ENCODE measurements around the gene WDR47.

WDR47 gene

GRCh38 chr1:108961752-108962486, 80.0 kb downstream of the WDR47 start:
- Histone ChIP-seq H3K36me3 (peaks cover 5% of the 10 kb centered on the region; the same call in 1 of the 2 replicates), H3K27me3 (no peaks in the 10 kb centered on the region), H3K9me3 (no peaks in the 10 kb centered on the region), H3K4me1 (peaks cover 4% of the 10 kb centered on the region), H3K4me3 (ENCODE audit: low read depth, low read length) (peak overlapping the region; percentile 81)
- no peak for TF ChIP-seq CTCF (IDR thresholded peaks at IDR 0.05; ENCODE audit: low read depth, low read length)
- no peak for DNase-seq

GRCh38 chr1:108961198-108961597, 80.7 kb downstream of the WDR47 start:
- DNase-seq = no peak
- Histone ChIP-seq H3K4me1 (peaks cover 4% of the 10 kb centered on the region), H3K27me3 (no peaks in the 10 kb centered on the region), H3K36me3 (peaks cover 5% of the 10 kb centered on the region), H3K9me3 (no peaks in the 10 kb centered on the region), H3K4me3 (ENCODE audit: low read depth, low read length) (no peak overlapping the region)
- no peak for TF ChIP-seq CTCF (IDR thresholded peaks at IDR 0.05; ENCODE audit: low read depth, low read length)

- H3K4me3 ChIP-seq (ENCODE audit: low read depth, low read length) = no peak overlapping the region
- peaks cover 4% of the 10 kb centered on the region for H3K4me1 ChIP-seq
- no peaks in the 10 kb centered on the region for H3K27me3 ChIP-seq
- H3K36me3 ChIP-seq = peaks cover 8% of the 10 kb centered on the region
- no peaks in the 10 kb centered on the region for H3K9me3 ChIP-seq
- DNase-seq = no peak
- TF ChIP-seq CTCF (IDR thresholded peaks at IDR 0.05; ENCODE audit: low read depth, low read length) = no peak
These were observed 81.2 kb downstream of the WDR47 start for GRCh38 chr1:108960719-108961118.

GRCh38 chr1:108957888-108958287, 84.0 kb downstream of the WDR47 start:
- H3K4me3 ChIP-seq (ENCODE audit: low read depth, low read length) = no peak overlapping the region
- H3K36me3 ChIP-seq = peaks cover 14% of the 10 kb centered on the region
- no peak for DNase-seq
- H3K4me1 ChIP-seq = peaks cover 4% of the 10 kb centered on the region
- no peaks in the 10 kb centered on the region; the same call in 1 of the 2 replicates for H3K9me3 ChIP-seq
- TF ChIP-seq CTCF (IDR thresholded peaks at IDR 0.05; ENCODE audit: low read depth, low read length) = no peak
- no peaks in the 10 kb centered on the region for H3K27me3 ChIP-seq

GRCh38 chr1:108955881-108956280, 86.0 kb downstream of the WDR47 start:
- H3K36me3 ChIP-seq = peaks cover 14% of the 10 kb centered on the region
- no peak overlapping the region for H3K4me3 ChIP-seq (ENCODE audit: low read depth, low read length)
- H3K27me3 ChIP-seq = no peaks in the 10 kb centered on the region

More at GRCh38 chr1:108955881-108956280, 86.0 kb downstream of the WDR47 start:
- no peak for TF ChIP-seq CTCF (IDR thresholded peaks at IDR 0.05; ENCODE audit: low read depth, low read length)
- no peak for DNase-seq
- Histone ChIP-seq H3K4me1 (no peaks in the 10 kb centered on the region), H3K9me3 (no peaks in the 10 kb centered on the region; the same call in 1 of the 2 replicates)
